Measurements from ENCODE around the gene MARCHF5. TPM values are rescaled to one million over a fixed set of nuclear protein-coding genes. Genes with fewer than 3 reads are reported as not detected.
"Not testable (repeated sequence)": the region's sequence is repeated elsewhere in the genome, so short reads cannot be mapped to it uniquely, and the experiment has no call there.

Gene MARCHF5
- total RNA-seq, 1 donor from 2014 or later = 38.2 TPM

DNA sequence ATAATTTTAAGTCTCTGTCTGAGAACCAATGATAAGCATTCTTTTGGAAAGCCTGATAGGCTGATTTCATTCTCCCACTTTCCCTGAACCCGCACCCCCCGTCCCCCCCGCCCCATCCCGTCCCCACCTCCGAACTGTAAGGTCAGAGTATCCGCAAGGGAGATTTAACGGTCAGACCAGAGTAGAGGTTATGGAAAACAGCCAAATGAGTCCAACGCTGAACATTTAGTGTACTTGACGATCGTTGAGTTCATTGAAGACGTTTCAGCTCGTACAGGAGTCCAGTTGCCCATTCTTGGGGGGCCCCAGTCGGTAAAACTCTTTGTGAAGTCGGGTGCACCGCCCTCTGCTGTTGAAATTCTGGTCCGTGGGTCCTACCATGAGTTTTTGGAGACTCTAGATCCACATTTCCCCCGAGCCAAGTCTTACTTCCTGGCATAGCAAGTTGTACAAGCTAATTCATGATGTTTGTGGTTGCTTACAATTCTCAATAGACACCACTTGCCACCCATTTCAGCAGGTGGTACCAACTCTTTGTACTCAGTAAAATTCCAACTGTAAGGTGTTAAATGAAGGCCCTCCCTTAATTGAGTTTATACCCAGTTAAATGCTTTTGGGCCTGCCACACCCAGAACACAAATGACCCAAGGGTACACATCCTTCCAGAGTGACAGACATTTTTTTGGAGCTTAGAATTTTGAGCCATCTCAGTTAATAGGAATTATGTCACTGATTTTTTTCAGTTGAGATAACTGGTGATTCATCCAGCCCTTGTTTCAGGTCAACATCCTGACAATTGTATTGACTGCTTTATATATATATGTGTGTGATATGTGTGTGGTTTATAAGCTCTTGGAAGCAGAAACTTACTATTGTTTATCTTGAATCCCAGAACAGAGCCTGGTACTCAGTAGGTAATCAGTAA is 1.2 kb downstream of the MARCHF5 start:
- ATAC-seq (ENCODE audit: poor library complexity) = peak; percentile 34
- intact Hi-C loops (cut with DNase I) = loop anchor here (5.0 kb wide), 2 partner anchors 50 to 205 kb away; no protein-coding TSS in a partner anchor
- DNase-seq = peak; percentile 69

DNA sequence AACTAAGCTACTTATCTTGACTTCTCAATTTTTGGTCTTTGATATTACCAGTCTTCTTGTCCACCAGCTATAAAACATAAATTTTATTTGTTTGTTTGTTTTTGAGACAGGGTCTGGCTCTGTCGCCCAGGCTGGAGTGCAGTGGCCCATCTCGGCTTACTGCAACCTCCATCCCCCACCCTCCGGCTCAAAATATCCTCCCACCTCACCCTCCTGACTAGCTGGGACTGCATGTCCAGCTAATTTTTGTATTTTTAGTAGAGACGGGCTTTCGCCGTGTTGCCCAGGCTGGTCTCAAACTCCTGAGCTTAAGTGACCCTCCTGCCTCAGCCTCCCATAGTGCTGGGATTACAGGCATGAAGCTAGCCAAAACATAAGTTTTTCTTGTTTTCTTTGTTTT is 7.5 kb downstream of the MARCHF5 start:
- peak; percentile 71 for ATAC-seq (ENCODE audit: poor library complexity)
- no peak for DNase-seq
- intact Hi-C loops (cut with DNase I) = no loop called here

DNA sequence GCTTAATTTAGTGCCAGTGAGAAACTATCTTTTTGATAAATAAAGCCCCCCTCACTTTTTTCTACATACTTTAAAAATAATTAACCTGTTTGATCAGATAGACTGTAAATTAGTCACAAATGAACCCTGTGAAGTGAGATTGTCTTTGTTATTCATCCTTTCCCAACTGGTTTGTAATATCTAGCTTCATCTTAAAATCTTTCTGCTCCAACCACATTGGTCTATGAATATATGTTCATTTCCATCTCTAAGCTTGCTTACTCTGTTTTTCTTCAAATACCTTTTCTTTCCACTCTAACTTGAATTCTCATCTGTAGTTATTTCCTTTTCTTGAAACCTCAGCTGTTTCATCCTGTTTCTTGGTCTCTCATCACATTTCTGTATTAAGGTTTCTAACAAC is 12.1 kb downstream of the MARCHF5 start:
- intact Hi-C loops (cut with DNase I) = no loop called here
- DNase-seq = no peak
- ATAC-seq (ENCODE audit: poor library complexity) = no peak

DNA sequence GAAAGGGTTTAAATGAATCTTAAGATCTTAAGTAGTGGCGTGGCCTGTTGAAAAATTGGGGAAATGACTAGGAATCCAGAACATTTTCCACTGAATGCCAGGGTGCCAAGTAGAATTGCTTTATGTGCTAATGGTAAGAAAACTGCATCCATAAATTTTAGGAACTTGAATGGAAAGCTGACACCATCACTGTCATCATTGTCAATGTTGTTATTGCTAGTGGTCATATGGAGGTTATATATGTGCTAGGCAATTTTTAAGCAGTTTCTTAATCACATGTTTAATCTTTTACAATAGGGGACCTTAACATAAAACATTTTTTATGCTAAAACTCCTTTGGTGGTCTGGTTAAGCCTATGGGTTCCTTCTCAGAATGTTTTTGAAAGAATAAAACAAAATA is 13.1 kb downstream of the MARCHF5 start:
- ATAC-seq (ENCODE audit: poor library complexity) = no peak
- intact Hi-C loops (cut with DNase I) = no loop called here

DNA sequence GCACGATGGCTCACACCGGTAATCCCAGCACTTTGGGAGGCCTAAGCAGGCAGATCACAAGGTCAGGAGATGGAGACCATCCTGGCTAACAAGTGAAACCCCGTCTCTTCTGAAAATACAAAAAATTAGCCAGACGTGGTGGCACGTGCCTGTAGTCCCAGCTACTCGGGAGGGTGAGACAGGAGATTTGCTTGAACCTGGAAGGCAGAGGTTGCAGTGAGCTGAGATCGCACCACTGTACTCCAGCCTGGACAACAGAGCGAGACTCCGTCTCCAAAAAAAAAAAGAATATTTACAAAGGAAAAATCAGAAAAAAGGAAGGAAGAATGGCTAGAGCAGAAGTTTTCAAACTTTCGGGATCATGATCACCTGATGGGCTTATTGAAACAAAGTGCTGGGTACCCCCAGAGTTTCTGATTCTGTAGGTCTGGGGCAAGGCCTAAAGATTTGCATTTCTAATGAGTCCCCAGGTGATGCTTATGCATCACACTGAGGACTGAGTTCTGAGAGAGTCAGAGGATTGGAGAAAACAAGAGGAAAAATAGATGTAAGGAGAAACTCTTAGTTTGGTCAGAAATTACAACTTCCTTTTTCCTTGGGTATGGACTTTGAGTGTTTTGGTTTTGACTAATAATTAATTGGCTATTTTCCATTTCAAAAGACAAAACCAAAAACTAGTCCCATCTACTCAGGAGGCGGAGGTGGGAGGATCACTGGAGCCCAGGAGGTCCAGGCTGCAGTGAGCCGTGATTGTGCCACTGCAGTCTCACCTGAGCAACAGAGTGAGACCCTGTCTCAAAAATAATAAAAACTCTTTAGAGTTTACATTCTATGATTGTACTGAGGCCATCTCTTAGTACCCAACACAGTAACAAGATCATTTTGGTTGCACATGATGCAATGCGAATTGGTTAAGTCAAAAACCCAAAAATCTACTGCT is 14.4 kb downstream of the MARCHF5 start:
- intact Hi-C loops (cut with DNase I) = no loop called here
- no peak for DNase-seq
- no peak for ATAC-seq (ENCODE audit: poor library complexity)

More for the DNA sequence above, 13.1 kb downstream of the MARCHF5 start:
- no peak for DNase-seq

DNA sequence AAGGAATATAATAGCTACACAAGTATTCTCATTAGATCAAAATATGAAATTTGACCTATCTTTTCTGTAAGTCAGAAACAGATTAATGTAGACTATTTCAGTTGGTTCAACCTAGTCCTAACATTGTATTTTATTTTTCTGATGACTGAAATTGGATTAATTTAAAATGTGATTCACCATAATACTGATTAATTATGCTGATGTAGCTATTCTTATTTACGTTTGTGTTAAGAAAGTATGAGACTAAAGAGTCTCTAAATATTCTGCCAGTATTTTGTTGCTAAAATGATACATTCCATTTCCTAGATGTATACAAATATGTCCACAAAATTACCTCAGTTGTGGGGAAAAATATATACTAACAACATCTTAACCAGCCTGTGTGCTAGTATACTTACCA is 18.3 kb downstream of the MARCHF5 start:
- ATAC-seq (ENCODE audit: poor library complexity) = no peak
- no peak for DNase-seq
- intact Hi-C loops (cut with DNase I) = no loop called here

DNA sequence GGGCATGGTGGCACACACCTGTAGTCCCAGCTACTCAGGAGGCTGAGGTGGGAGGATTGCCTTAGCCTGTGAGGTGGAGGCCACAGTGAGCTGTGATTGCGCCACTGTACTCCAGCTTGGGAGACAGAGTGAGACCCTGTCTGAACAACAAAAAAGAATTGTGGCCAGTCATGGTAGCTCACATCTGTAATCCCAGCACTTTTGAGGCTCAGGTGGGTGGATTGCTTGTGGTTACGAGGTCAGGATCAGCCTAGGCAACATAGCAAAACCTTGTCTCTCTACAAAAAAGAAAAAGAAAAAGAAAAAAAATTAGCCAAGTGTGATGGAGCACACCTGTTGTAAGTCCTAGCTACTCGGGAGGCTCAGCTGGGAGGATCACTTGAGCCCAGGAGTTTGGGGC is 22.8 kb downstream of the MARCHF5 start:
- DNase-seq (no peak), ATAC-seq (ENCODE audit: poor library complexity) (no peak)
- intact Hi-C loops (cut with DNase I) = no loop called here

DNA sequence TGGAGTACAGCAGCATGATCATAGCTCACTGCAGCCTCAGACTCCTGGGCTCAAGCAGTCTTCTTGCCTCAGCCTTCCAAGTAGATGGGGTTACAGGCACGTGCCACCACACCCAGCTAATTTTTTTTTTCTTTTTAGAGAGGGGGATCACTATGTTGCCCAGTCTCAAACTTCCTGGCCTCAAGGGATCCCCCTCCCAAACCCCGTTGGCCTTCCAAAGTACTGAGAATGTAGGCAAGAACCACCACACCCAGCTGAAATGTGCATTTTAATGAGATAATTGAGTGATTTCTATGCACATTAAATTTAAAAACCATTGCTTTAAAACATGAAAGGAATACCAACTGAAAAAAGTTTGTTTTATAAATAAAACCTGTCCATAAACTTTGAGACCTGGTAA is 25.6 kb downstream of the MARCHF5 start:
- DNase-seq (no peak), ATAC-seq (ENCODE audit: poor library complexity) (no peak)
- intact Hi-C loops (cut with DNase I) = no loop called here

DNA sequence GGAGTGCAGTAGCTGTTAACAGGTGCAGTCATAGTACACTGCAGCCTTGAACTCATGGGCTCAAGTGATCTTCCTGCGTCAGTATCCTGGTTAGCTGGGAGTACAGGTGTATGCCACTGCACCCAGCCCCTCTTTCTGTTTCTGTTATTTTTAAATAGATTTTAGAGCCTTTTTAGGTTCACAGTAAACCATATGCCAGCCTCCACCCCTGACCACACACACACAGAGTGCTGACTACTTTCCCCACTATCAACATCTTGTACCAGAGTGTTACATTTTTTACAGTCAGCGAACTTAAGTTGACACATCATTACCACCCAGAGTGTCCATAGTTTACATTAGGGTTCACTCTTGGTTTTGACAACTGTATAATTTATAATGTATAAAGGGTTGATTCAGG is 32.1 kb downstream of the MARCHF5 start:
- no peak for ATAC-seq (ENCODE audit: poor library complexity)
- intact Hi-C loops (cut with DNase I) = no loop called here
- no peak for DNase-seq

DNA sequence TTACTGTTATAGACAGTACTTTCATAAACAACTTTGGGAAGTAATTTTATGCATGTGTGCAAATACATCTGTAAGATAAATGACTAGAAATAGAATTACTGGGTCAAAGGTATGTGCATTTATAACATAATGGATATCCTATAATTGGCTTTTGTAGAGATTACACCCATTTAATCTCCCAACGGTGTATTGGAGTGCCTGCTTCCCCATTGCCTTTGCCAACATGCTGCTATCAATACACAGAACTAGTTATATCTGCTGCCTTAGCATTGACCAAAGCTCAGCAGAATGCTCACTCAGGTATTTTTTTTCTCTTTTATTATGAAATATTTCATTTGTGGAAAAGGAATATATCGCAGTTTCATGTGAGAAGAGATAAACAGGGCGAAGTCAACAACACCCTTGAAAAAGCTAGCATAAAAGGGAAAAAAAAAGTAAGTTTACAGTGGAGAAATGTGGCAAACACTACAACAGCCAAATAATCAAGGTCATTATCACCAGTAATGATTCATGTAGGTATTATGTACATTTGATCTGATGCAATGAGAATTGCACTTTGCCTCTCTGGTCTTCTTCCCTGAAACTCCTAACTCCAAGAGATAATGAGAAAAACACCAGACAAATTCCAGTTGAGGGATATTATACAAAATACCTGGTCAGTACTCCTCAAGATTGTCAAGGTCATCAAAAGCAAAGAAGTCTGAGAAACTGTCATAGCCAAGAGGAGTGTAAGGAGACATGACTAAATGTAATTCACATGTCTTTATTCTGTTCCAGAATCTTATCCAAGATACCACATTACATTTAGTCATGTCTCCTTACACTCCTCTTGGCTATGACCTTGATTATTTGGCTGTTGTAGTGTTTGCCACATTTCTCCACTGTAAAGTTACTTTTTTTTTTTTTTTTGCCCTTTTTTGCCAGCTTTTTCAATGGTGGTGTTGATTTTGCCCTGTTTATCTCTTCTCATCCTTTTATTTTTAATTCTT is 36.8 kb downstream of the MARCHF5 start:
- intact Hi-C loops (cut with DNase I) = no loop called here
- ATAC-seq (ENCODE audit: poor library complexity) = no peak

DNA sequence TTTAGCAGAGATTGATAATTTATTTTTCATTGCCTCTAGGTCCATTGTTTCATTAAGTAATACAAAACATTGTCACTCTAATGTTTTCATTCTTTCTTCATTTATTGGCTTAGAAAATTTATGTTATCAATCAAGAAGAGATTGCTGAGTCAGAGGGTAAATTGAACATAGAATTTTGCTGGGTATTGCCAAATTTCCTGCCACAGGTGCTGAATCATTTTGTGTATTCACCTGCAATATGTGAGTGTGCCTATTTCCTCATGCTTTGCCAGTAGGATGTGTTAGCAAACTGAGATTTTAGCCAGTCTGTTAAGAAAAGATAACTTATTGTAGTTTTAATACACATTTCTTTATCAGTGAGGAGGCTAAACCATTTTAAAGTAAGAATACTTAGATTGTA is 38.0 kb downstream of the MARCHF5 start:
- intact Hi-C loops (cut with DNase I) = no loop called here
- ATAC-seq (ENCODE audit: poor library complexity) (no peak), DNase-seq (no peak)

More for the DNA sequence above, 36.8 kb downstream of the MARCHF5 start:
- no peak for DNase-seq

DNA sequence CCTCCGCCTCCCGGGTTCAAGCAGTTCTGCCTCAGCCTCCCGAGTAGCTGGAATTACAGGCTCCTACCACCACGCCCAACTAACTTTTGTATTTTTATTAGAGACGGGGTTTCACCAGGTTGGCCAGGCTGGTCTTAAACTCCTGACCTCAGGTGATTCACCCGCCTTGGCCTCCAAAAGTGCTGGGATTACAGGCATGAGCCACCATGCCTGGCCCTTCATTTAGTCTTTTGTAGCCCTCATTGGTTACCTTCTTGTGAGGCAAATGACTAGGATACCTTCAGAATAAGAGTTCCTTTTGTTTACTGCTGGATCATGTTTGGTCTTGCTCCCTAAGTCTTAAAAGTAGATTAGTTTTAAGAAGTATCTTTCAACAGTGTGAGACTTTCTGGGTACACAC is 39.0 kb downstream of the MARCHF5 start:
- DNase-seq; intact Hi-C loops (cut with DNase I); ATAC-seq (ENCODE audit: poor library complexity): not testable (repeated sequence)

DNA sequence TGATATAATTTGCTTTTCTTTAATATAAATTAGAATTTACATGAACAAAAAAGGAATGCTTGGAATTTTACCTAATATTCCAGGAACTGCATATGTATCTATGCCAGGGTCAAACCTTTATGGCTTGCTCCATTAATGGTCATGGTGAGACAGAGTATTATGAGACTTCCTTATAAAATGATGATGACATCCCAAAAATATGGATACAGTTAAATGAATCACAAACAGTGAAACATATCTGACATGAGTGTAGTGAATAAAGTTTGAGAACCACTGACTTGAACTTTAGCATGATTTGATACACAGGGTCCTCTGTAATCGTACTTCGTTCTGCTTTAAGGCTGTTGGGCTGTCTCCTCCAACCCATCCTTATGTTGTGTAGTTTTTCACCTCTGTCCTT is 51.8 kb downstream of the MARCHF5 start:
- ATAC-seq (ENCODE audit: poor library complexity) (no peak), DNase-seq (no peak)
- intact Hi-C loops (cut with DNase I) = no loop called here

DNA sequence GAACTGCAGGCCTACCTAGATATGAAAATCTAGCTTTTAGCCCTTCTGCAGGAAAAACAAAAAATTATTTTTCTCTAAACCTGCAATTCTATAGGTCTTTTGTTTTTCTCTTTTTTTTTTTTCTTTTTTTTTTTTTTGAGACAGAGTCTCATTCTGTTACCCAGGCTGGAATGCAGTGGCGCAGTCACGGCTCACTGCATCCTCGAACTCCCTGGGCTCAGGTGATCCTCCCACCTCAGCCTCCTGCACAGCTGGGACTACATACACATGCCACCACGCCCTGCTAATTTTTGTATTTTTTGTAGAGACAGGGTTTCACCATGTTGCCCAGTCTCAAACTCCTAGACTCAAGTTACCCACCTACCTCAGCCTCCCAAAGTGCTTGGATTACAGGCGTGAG is 54.6 kb downstream of the MARCHF5 start:
- intact Hi-C loops (cut with DNase I); DNase-seq; ATAC-seq (ENCODE audit: poor library complexity): not testable (repeated sequence)

DNA sequence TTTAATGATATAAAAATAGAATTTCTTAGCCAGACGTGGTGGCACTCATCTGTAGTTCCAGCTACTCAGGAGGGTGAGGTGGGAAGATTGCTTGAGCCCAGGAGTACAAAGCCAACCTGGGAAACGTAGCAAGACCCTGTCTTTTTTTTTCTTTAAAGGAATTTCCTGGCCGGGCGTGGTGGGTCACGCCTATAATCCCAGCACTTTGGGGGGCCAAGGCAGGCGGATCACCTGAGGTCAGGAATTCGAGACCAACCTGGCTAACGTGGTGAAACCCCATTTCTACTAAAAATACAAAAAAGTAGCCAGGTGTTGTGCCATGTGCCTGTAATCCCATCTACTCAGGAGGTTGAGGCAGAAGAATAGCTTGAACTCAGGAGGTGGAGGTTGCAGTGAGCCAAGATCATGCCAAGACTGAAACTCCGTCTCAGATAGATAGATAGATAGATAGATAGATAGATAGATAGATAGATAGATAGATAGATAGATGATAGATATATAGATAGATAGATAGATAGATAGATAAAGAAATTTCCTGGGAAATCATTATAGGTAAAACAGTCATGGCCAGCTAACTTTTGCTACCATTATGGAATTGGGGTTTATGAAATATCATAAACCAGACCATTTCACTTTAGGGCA is 56.2 kb downstream of the MARCHF5 start:
- intact Hi-C loops (cut with DNase I); DNase-seq; ATAC-seq (ENCODE audit: poor library complexity): not testable (repeated sequence)

DNA sequence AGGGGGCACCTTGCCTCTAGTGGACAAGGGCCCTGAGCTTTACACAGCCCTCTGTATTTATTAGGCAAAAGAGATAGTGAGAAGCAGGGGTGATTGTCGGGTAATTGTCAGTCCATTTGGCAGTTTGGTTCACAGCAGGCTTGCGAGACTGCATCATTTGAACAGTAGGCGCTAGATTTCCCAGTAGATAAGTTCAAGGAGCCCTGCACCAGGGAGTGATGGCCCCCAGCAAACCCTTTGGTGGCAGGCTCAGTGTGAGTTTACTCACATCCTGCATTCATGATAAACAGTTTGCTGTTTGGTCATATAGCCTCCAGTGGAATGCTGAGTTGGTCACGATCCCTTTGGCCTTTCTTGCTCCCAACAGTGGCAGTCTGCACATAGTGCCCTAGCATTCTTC is 59.4 kb downstream of the MARCHF5 start:
- DNase-seq (no peak), ATAC-seq (ENCODE audit: poor library complexity) (no peak)
- intact Hi-C loops (cut with DNase I) = no loop called here

DNA sequence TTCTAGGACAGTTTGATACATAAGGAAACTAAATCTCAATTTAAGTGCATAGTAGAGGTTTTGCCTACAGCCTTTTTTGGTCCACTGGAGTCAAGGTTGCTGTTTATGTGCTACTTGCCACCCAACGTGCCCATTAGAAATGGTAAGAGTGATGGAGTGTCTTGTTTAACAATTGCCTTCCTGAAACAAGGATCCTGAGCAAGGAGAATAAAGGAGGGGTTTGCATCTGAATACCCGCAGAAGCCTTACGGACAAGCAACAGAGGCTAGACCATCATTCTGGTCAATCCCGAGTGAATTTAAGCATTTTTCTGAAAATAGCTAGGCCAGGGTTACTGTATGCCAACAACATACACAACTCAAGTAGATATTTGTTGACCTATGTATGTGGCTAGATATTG is 63.6 kb downstream of the MARCHF5 start:
- intact Hi-C loops (cut with DNase I) = no loop called here
- DNase-seq (no peak), ATAC-seq (ENCODE audit: poor library complexity) (no peak)

DNA sequence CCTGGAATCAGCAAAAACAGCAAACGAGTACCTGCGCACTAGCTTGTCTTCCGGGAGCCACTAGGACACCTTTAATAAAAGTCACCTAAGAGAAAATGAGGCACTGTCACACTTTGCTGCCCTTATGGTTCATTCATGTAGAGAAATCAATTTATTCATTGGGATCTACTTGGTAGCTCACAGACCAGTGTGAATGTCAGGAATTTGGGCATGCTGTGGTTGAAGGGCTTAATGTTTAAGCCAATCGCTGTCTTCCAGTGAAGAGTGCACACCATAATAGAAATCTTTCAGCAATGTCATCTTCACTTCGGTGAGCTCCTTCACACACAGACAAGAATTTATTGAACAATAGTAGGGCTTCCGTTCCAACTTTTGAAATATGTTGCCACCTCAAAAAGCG is 65.1 kb downstream of the MARCHF5 start:
- ATAC-seq (ENCODE audit: poor library complexity) (no peak), DNase-seq (no peak)
- intact Hi-C loops (cut with DNase I) = no loop called here

Measured in Right ventricle myocardium superior (tissue), 1 donor.